AG08395 (cell line): ENCODE results near the gene LHFPL3.
"Not testable (repeated sequence)": the region's sequence is repeated elsewhere in the genome, so short reads cannot be mapped to it uniquely, and the experiment has no call there.

Experiments
- DNase-seq: peaks from one replicate; pipeline ENCODE4 v3.0.0; 2012; ENCODE audit warnings: mixed read lengths, low spot score

Gene LHFPL3

DNA sequence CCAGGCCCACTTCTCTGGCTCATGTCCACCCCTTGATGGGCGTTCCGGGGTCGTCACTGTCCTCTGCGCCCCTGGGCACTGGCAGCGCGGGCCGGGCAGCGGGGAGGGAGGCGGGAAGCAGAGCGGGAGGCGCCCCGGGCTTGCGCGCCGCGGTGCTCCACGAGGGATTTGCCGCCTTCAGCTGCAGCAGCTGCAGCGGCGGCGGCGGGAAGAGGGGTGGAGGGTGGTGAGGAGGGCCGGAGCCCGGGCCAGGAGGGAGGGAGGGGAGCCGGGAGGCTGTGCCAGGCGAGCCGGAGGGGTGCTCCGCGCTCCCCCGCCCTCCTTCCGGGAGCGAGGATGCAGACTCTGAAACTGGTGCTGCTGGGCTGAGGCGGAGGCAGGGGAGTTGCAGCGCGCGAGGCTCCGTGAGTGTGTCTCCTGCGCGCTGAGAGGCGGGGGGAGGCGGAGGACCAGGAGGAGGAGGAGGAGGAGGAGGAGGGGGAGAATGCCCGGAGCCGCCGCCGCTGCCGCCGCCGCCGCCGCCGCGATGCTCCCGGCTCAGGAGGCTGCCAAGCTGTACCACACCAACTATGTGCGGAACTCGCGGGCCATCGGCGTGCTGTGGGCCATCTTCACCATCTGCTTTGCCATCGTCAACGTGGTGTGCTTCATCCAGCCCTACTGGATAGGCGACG is at the start of gene LHFPL3:
Gene LHFPL3 (plus strand): TSS at position 308 of the 674 bp plus-strand sequence.
- no peak for DNase-seq

GRCh38 chr7:104281685-104282084 is 46.7 kb upstream of the LHFPL3 start:
- not testable (repeated sequence) for DNase-seq

DNA sequence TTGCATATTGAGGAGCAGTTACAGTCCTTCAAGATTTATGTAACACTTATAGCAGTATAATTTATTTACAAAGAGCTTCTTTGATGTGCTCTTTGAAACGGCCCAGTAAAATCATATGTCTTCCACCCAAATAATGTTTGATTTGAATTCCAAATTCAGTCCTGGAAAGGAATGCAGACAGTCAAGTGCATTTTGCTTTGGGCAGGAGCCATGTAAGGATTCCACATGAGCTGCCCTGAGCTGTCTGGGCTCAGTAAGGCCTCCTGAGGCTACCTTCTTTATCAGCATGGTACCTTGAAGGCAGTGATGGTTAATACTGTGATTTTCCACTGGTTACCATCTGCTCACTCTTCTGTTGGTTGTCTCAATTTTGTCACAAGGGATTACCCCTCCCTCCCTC is 41.6 kb upstream of the LHFPL3 start:
- DNase-seq, result no peak

GRCh38 chr7:104288137-104288536 is 40.3 kb upstream of the LHFPL3 start:
- no peak for DNase-seq

GRCh38 chr7:104294291-104294690 is 34.1 kb upstream of the LHFPL3 start:
- no peak for DNase-seq

GRCh38 chr7:104296266-104296665 is 32.1 kb upstream of the LHFPL3 start:
- no peak for DNase-seq

DNA sequence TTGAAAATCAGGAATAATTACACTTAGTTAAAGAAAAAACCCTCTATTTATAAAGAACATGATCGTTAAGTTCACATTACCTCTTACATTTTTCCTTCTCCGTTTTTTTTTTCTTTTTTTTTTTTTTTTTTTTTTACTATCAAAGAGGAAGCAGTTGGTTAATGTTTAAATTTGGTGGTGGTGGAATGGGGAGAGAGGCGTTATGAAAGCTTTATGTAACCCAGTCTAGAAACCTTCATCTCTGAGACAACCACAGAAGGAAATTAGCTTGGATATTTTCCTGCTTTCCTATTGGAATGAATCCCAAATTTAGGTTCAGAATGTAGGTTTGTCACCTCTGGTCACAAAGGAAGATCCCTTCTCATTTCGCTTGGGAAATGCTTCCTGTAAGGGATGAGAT is 31.5 kb upstream of the LHFPL3 start:
- DNase-seq, result no peak

- no peak for DNase-seq
These were observed 29.1 kb upstream of the LHFPL3 start for GRCh38 chr7:104299323-104299722.

DNA sequence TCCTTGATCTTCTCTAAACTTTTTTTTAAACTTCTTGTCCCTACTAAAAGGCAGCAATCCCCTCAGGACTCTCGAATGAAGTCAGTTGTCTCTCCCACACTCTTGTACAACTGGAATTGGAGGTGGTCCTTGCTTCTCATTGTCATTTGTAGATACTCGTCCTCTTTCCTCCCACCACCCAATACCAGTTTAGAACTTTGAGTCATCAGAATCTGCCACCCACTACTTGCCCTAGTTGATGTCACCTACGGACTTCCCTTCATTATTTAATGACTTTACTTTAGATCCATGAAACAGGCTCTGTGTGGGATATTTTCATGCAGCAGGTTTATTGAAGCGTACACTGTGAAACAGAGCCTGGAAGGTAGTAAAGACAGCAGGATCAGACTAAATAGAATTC is 28.6 kb upstream of the LHFPL3 start:
- DNase-seq, result no peak

- DNase-seq, result no peak
These were observed 21.6 kb upstream of the LHFPL3 start for GRCh38 chr7:104306793-104307192.

DNA sequence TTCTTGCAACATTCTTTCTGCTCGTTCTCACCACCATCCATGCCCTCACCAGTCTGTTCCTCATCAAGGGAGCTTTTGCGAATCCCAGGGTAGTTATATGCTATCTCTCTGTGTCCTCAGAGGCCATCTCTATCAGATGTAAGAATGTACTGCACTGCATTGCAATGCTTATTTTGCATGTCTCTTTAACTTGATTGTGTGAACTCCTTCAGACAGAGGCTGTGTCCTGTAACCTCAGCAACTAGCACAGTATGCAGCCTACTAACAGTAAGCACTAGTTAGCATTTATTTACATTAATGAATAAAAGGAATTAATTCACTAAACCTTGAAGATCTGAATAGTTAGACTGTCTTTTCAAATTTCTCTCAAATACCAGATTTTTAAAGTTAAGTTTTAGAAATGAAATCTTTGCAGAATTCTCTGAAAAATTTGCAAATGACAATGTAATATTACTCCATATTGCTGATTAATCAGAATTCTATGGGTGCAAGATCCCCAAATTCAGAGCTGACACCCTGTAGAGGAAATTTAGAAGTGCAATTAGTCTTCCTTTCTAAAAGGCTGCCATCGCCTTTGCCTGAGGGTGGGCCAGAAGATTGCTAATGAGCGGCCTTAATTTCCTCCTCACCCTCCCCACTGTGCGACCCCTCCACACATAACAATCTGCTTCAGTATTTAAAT is 10.3 kb upstream of the LHFPL3 start:
- no peak for DNase-seq

DNA sequence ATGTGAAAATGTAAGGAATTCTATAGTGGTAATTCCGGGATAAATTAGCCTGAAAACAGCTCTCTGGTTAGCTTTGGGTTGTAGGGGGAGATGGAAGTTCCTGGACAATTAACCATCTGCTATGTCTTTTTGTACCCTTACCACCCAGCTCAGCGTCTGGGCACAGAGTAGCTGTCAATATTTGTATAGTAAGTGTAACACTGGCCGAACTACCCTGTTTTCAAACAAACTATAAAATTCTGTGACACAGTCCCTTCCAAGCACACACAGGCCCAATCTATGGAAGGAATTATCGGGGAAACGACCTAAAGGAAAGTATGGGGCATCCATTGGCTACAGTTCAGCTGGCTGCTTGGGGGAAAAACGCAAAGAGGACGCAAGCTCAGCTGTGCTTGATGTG is 869 bp upstream of the LHFPL3 start:
- DNase-seq, result no peak

- DNase-seq, result no peak
These were observed 486 bp upstream of the LHFPL3 start for GRCh38 chr7:104327938-104328295.

GRCh38 chr7:104328970-104329825 is 795 bp downstream of the LHFPL3 start:
- DNase-seq, result no peak

- no peak for DNase-seq
These were observed 13.1 kb downstream of the LHFPL3 start for GRCh38 chr7:104341546-104341945.

GRCh38 chr7:104352736-104353135 is 24.3 kb downstream of the LHFPL3 start:
- no peak for DNase-seq

GRCh38 chr7:104357166-104357565 is 28.8 kb downstream of the LHFPL3 start:
- no peak for DNase-seq

- DNase-seq, result no peak
These were observed 30.2 kb downstream of the LHFPL3 start for GRCh38 chr7:104358446-104359132.

DNA sequence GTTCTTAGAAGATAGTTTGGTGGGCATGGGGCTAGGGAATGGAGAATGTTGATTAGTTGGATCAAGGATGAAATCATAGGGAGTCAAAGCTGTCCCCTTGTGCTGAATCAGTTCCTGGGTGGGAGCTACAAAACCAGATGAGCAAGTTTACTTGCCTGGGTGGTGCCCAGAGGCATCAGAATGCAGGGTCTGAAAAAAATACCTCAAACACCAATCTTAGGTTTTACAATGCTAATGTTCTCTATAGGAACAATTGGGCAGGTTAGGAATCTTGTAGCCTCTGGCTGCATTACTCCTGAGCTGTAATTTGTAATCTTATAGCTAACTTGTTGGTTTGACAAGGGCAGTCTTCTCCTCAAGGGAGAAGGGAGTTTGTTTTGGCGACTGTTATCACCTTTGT is 34.4 kb downstream of the LHFPL3 start:
- DNase-seq, result no peak

- no peak for DNase-seq
These were observed 35.0 kb downstream of the LHFPL3 start for GRCh38 chr7:104363355-104363754.

DNA sequence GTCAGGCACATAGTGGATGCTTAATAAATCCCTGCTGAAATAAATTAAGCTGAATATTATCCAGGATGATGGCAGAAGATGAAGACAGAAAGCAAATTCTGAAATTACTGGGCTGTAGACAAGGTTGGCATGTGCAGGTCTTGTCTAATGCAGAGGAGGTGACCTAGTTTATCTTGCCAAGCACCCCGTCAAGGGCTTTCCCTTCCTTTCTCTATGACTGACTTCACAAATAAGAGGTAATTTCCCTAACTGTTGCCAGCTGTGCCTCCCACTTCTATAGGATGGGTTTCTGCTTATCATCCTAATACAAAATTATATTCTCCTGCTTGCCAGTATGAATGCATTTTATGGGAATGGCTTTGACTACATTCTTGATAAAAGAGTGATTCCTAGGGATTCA is 38.0 kb downstream of the LHFPL3 start:
- DNase-seq, result no peak

DNA sequence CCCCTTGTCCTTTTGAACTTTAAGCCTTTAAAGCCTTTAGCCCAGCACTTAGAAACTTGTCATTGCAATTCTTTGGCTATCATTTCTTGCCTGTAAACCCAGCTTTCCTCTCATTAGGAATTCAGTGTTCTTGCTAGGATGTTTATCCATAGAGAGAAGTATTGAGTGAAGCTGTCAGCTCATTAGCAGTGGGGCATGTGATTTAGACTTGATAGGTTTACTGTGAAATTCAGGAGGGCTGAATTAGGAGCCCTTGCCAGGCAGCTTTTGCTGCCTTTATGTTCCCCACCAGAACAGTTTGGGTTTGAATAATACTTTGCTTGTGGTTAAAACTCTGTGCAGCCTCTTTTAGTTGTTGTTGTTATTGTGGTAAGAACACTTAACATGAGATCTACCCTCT is 39.5 kb downstream of the LHFPL3 start:
- no peak for DNase-seq
